HG03521 (cell line): ENCODE measurements around the gene ELFN1.

Experiments
- ATAC-seq: cut with Tn5 transposase; IDR thresholded peaks from one replicate; pipeline ENCODE4 v1.9.1; 2021; ENCODE audit warnings: mild to moderate bottlenecking, moderate library complexity; ENCODE audit not compliant: unreplicated experiment

ELFN1 gene

GRCh38 chr7:1775389-1775788 is 105.3 kb downstream of the ELFN1 start:
- no peak for ATAC-seq

- no peak for ATAC-seq
Measured at GRCh38 chr7:1777122-1777521, 107.0 kb downstream of the ELFN1 start.

GRCh38 chr7:1779445-1779844 is 109.4 kb downstream of the ELFN1 start:
- no peak for ATAC-seq

- ATAC-seq, result no peak
Measured at GRCh38 chr7:1781369-1781768, 111.3 kb downstream of the ELFN1 start.

GRCh38 chr7:1785839-1786238 is 115.8 kb downstream of the ELFN1 start:
- ATAC-seq, result no peak

GRCh38 chr7:1787241-1787640 is 117.2 kb downstream of the ELFN1 start:
- no peak for ATAC-seq

- ATAC-seq, result no peak
Measured at GRCh38 chr7:1787681-1788235, 117.7 kb downstream of the ELFN1 start.

- ATAC-seq, result no peak
Measured at GRCh38 chr7:1794888-1795542, 124.9 kb downstream of the ELFN1 start.
